Lower leg skin (tissue), 4 donors: ENCODE results near the gene PDSS2. TPM values are rescaled to one million over a fixed set of nuclear protein-coding genes. Genes with fewer than 3 reads are reported as not detected.

Experiments used
- DNase-seq, 2 donors: peaks; one replicate each; pipeline ENCODE4 v3.0.0-alpha.2; 2019; ENCODE audit warnings: low spot score in 2 of 2
- H3K4me3 ChIP-seq: fragments of 200-600 bp; sonication (generic); 2 replicates; pipeline ENCODE4 v1.5.1; 2017; ENCODE audit warnings: mild to moderate bottlenecking, low read depth; ENCODE audit not compliant: poor library complexity, severe bottlenecking
- POLR2A ChIP-seq, 2 donors: fragments of 450-650 bp; IDR thresholded peaks; one replicate each; pipeline ENCODE4 v1.6.1; 2016 to 2017; ENCODE audit warnings: antibody characterized with exemption in 2 of 2, mild to moderate bottlenecking in 1 of 2, moderate library complexity in 1 of 2
- WGBS, 2 donors: methylation state at CpG; one replicate each; pipeline ENCODE4 v1.1.5; 2018; 5-methylcytosine and 5-hydroxymethylcytosine counted together
- intact Hi-C: fragments of 100-400 bp; cut with DNase I; formaldehyde crosslinking; loops from one replicate; pipeline ENCODE4 v1.15.0; 2023; ENCODE audit warnings: low total_unique reads
- total RNA-seq, 4 donors: library from RNA; depleted of rRNA; stranded (reverse); fragments of >200 nt; gene quantifications; one replicate each; pipeline ENCODE4 v1.1.0, GENCODE V29; 2016
- TF ChIP-seq, protein P1 (sequence below), 3 donors: fragments of 450-650 bp; IDR thresholded peaks; one replicate each; pipeline ENCODE4 v1.5.1; 2016; ENCODE audit warnings: antibody characterized with exemption in 3 of 3, mild to moderate bottlenecking in 3 of 3, moderate library complexity in 2 of 3

PDSS2 gene
- total RNA-seq, 4 donors from 2014 or later = 6.9 to 14.8 (median 11.4) TPM

- DNase-seq = peak in 1 of 2 donors; percentile 18
- intact Hi-C loops = no loop called here
These were observed 326.9 kb downstream of the PDSS2 start for GRCh38 chr6:107132330-107132954.

GRCh38 chr6:107129370-107129925, 329.9 kb downstream of the PDSS2 start:
- DNase-seq = no peak
- WGBS, 2 donors = 75 to 77% methylated on average over 9 of the region's 9 CpGs
- no peak overlapping the region for H3K4me3 ChIP-seq
- intact Hi-C loops = no loop called here
- TF ChIP-seq, protein P1, sequence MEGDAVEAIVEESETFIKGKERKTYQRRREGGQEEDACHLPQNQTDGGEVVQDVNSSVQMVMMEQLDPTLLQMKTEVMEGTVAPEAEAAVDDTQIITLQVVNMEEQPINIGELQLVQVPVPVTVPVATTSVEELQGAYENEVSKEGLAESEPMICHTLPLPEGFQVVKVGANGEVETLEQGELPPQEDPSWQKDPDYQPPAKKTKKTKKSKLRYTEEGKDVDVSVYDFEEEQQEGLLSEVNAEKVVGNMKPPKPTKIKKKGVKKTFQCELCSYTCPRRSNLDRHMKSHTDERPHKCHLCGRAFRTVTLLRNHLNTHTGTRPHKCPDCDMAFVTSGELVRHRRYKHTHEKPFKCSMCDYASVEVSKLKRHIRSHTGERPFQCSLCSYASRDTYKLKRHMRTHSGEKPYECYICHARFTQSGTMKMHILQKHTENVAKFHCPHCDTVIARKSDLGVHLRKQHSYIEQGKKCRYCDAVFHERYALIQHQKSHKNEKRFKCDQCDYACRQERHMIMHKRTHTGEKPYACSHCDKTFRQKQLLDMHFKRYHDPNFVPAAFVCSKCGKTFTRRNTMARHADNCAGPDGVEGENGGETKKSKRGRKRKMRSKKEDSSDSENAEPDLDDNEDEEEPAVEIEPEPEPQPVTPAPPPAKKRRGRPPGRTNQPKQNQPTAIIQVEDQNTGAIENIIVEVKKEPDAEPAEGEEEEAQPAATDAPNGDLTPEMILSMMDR (IDR thresholded peaks at IDR 0.05) = no peak
- TF ChIP-seq POLR2A (IDR thresholded peaks at IDR 0.05) = no peak

More at GRCh38 chr6:107132330-107132954, 326.9 kb downstream of the PDSS2 start:
- H3K4me3 ChIP-seq = no peak overlapping the region
- TF ChIP-seq, protein P1 (IDR thresholded peaks at IDR 0.05) = no peak
- TF ChIP-seq POLR2A (IDR thresholded peaks at IDR 0.05) = no peak
- WGBS, 2 donors = 50 to 59% methylated on average over 8 of the region's 8 CpGs

DNA sequence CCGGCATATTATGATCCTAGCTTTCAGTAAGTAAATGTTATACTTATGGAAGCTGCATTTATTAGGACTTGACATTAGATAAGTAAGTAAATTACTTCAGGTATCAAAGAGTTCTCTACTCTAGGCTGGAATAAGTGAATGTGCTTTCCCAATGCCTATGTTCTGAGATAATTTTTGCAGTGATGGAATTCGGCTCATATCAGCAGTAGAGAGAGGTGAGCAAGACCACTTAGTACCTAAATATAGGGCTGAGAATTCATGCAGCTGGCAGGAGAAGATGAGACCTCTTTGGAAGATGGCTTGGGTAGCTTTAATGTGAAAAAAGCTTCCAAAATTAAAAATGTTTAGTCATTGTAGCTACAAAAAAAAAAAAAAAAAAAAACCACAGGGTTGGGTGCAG, 330.8 kb downstream of the PDSS2 start:
- 83 to 85% methylated on average over 2 of the region's 2 CpGs for WGBS, 2 donors
- intact Hi-C loops = no loop called here
- no peak overlapping the region for H3K4me3 ChIP-seq
- TF ChIP-seq, protein P1 (IDR thresholded peaks at IDR 0.05) = no peak
- TF ChIP-seq POLR2A (IDR thresholded peaks at IDR 0.05) = no peak
- no peak for DNase-seq

DNA sequence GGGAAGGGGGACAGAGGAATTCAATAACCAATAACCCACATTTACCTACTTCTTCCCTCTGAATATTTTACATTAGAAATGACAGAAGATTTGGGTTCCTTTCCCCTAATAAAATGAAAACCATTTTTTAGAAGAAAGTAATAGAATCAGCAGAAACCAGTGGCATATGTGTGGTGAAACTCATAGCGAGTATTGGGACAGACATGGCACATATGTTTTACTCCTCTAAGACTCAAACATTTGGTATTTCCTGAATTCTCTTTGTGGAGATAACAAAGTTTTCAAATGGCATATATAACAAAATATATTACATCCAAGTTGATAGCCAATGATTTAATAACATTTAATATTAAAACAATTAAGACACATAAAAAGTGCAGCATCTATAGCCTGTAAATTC, 331.2 kb downstream of the PDSS2 start:
- 83 to 94% methylated on average over 1 of the region's 1 CpG for whole genome bisulfite sequencing, 2 donors

DNA sequence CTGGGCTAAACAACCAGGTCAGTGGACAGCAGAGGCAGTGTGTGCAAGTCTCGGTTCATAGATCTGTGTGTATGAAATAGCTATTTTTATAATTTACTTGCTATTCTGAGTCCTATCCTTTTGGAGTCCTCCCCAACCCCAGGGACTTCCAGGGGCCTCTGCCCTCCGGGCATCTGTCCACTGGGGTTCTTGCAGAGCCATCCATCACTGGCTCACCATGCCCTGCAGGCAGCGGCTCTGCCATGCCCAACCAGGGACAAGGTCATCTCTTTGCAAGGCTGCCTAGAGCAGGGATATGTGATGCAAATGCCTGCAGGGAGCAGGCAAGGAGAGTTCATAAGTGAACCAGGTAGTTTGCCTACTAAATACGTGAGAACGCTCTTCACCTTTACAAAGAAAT, 333.6 kb downstream of the PDSS2 start:
- peak in 1 of 2 donors; percentile 59 for DNase-seq
- intact Hi-C loops = no loop called here
- TF ChIP-seq, protein P1 (IDR thresholded peaks at IDR 0.05) = no peak
- TF ChIP-seq POLR2A (IDR thresholded peaks at IDR 0.05) = no peak
- 85 to 96% methylated on average over 5 of the region's 5 CpGs for WGBS, 2 donors
- no peak overlapping the region for H3K4me3 ChIP-seq

More for the DNA sequence above, 331.2 kb downstream of the PDSS2 start:
- no peak for TF ChIP-seq POLR2A (IDR thresholded peaks at IDR 0.05)
- TF ChIP-seq, protein P1 (IDR thresholded peaks at IDR 0.05) = no peak
- intact Hi-C loops = no loop called here
- DNase-seq = no peak
- no peak overlapping the region for H3K4me3 ChIP-seq
